ENCODE results near the gene SDF2L1.
"Not testable (repeated sequence)": the region's sequence is repeated elsewhere in the genome, so short reads cannot be mapped to it uniquely, and the experiment has no call there.

Gene SDF2L1

DNA sequence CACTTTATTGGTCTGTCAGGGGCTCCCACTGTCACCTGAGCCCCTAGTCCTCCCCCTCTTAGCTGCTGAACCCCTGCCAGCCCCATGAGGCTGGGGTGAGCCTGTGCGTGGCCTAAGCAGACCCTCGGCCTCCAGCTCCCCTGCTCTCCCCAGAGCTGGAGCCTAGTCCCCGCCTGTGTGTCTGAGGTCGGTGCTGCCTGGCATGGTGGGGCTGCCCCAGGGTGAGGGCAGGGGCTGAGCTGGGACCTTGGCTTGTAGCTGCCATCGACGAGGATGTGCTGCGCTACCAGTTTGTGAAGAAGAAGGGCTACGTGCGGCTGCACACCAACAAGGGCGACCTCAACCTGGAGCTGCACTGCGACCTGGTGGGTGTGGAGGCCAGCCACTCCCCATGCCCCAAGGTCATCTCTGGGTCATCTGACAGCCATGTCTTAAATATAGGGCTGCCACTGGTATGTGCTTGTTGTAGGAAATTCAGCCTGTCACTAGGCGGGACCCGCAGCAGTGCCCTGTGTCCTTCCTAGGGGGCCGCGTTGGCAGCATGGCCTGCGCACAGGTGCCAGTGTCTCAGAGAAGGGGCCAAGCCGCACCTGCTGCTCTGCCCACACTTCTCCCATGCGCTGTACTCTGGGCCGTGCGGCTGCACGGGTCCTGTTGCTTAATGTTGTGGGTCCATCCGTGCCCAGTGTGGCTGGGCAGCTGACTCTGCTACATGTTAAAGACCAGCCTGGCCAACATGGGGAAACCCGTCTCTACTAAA, 44.7 kb downstream of the SDF2L1 start:
- no peak for FAIRE-seq
- TF ChIP-seq, protein P1, sequence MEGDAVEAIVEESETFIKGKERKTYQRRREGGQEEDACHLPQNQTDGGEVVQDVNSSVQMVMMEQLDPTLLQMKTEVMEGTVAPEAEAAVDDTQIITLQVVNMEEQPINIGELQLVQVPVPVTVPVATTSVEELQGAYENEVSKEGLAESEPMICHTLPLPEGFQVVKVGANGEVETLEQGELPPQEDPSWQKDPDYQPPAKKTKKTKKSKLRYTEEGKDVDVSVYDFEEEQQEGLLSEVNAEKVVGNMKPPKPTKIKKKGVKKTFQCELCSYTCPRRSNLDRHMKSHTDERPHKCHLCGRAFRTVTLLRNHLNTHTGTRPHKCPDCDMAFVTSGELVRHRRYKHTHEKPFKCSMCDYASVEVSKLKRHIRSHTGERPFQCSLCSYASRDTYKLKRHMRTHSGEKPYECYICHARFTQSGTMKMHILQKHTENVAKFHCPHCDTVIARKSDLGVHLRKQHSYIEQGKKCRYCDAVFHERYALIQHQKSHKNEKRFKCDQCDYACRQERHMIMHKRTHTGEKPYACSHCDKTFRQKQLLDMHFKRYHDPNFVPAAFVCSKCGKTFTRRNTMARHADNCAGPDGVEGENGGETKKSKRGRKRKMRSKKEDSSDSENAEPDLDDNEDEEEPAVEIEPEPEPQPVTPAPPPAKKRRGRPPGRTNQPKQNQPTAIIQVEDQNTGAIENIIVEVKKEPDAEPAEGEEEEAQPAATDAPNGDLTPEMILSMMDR (IDR thresholded peaks at IDR 0.05; ENCODE audit: insufficient read depth, missing control alignments): no peak
- DNase-seq (ENCODE audit: insufficient read length, low spot score): no peak

DNA sequence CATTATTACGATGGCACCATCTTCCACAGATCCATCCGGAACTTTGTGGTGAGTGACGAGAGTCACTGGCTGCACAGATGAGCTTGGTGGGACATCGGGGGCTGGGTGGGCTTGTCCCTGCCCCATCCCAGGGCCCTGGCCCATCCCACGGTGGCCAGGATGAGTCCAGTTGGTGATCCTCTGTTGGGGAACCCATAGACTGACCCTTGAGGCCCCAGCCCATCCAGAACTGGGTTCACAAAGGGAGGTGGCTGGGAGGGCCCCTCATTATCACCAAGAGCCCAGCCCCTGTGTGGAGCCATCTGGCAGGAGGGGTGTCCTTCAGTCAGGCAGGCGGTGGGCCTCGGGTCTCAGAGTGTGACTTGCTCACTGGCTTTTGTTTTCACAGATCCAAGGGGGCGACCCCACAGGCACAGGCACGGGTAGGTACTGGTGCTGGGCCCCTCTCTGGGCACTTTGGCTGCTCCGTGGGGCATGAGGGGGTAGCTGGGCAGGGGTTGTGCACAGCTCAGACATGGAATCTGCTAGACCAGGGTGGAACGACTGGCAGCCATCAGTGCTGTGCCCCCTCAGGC, 45.7 kb downstream of the SDF2L1 start:
- FAIRE-seq: no peak
- TF ChIP-seq, protein P1 (IDR thresholded peaks at IDR 0.05; ENCODE audit: insufficient read depth, missing control alignments): no peak
- no peak for DNase-seq (ENCODE audit: insufficient read length, low spot score)

DNA sequence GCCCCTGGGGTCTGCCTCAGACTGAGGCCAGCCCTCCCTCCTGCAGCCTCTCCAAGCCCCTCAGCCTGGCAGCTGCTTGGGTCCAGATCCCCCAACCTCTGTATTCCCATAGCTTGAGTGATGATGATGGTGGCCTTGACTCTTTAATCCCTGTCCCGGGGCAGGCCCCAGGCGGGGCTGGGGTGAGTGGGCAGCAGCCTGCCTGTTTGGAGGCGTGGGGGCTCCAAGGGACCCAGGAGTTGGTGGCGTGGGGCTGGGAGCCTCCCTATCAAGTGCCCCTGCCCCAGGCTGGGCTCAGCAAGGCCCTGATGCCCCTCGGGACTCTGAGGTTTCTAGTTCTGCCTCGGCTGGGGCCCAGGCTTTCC, 46.2 kb downstream of the SDF2L1 start:
- no peak for FAIRE-seq
- DNase-seq (ENCODE audit: insufficient read length, low spot score): no peak
- TF ChIP-seq, protein P1 (IDR thresholded peaks at IDR 0.05; ENCODE audit: insufficient read depth, missing control alignments): no peak

DNA sequence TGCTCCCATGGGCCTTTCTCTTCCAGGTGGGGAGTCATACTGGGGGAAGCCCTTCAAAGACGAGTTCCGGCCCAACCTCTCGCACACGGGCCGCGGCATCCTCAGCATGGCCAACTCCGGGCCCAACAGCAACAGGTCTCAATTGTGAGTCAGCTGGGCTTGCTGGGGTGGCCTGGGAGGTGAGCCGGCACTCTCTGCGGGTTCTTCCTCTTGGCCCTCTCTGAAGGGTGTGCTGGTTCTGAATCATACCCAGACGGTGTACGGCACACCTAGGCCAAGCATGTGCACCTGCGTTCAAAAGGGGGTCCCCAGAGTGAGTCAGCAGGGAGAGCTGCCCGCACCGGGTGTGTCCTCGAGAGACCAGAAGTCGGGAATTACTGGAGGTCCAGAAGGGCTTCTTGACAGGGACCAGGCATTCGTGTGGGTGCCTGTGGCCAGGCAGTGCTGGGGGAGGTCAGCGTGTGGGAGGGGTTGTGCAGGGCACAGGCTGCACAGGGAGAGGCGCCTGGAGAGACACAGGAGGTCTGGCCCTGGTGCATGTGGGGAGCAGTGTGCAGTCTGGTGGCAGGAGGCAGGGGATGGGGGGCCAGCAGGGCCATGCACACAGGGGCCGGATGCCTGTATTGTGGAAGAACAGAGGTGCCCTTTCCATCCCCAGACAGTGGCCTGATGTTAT, 46.7 kb downstream of the SDF2L1 start:
- TF ChIP-seq, protein P1 (IDR thresholded peaks at IDR 0.05; ENCODE audit: insufficient read depth, missing control alignments): no peak
- FAIRE-seq (no peak), DNase-seq (ENCODE audit: insufficient read length, low spot score) (no peak)

DNA sequence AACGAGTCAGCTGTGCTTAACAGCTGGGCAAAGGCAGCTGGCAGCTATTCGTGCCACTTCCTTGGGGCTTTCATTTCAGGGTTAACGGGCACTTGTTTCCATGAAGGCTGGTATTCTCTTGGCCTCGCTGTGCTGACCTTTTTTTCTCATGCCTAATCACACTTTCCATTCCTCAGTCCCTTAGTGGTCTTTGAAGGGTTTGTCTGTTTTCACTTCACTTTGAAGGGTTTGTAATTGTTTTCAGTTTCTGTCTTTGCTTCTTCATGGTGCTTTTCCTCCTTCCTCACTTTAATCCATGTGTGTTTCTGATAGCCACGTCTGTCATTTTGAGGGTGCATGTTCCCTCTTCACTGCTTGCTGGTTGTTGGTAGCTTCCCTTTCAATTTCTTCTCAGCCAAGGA, 48.3 kb downstream of the SDF2L1 start:
- FAIRE-seq (no peak), DNase-seq (ENCODE audit: insufficient read length, low spot score) (no peak)
- TF ChIP-seq, protein P1 (IDR thresholded peaks at IDR 0.05; ENCODE audit: insufficient read depth, missing control alignments): no peak

DNA sequence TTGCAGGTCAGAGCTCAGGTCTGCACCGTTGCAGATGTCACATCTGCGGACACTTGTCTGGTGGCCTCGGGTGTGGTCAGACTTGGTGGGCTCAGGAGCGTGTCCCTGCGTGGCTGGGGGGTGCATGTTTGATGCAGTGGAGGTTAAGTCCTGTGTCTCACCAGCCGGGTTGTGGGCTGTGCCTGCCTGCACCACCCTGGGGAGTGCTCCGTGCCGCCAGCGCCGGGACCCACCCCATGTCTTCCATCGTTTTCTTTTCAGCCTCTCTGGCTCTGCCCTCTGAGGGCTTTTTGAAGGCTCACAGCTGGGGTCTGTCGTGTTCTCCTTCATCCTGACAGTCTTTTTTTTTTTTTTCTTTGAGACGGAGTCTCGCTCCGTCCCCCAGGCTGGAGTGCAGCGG, 49.7 kb downstream of the SDF2L1 start:
- FAIRE-seq: no peak
- TF ChIP-seq, protein P1 (IDR thresholded peaks at IDR 0.05; ENCODE audit: insufficient read depth, missing control alignments): no peak

DNA sequence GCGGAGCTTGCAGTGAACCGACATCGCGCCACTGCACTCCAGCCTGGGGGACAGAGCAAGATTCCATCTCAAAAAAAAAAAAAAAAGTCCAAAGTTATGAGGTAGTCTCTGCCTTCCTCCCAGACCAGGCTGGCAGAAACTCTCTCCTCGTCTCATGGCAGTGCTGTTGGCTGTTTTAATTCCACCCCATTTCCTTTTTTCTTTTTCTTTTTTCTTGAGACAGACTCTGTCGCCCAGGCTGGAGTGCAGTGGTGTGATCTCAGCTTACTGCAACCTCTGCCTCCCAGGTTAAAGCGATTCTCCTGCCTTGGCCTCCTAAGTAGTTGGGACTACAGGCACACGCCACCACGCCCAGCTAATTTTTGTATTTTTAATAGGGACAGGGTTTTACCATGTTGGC, 50.8 kb downstream of the SDF2L1 start:
- DNase-seq (ENCODE audit: insufficient read length, low spot score); FAIRE-seq: not testable (repeated sequence)

More for the DNA sequence above, 49.7 kb downstream of the SDF2L1 start:
- no peak for DNase-seq (ENCODE audit: insufficient read length, low spot score)
